Transverse colon (tissue), 4 donors: ENCODE data around the gene GPR61.

Experiments used
- CTCF ChIP-seq, 5 experiments: fragments of 200-600 bp in 3 of 5; fragments of 450-650 bp in 2 of 5; sonication (generic) in 3 of 5; IDR thresholded peaks; 1 replicate in 2 of 5; 2 replicates in 3 of 5; pipeline ENCODE4 v1.5.1; 2016 to 2017; ENCODE audit warnings: antibody characterized with exemption in 5 of 5, inconsistent platforms in 3 of 5, mild to moderate bottlenecking in 2 of 5, moderate library complexity in 1 of 5
- POLR2A ChIP-seq: fragments of 450-650 bp; IDR thresholded peaks from one replicate; pipeline ENCODE4 v1.6.1; 2016; ENCODE audit warnings: antibody characterized with exemption, mild to moderate bottlenecking, moderate library complexity
- POLR2AphosphoS5 ChIP-seq, 3 donors: sonication (generic); formaldehyde crosslinking; IDR thresholded peaks; one replicate each; pipeline ENCODE4 v1.6.1; 2016; ENCODE audit warnings: antibody characterized with exemption in 3 of 3

GRCh38 chr1:109559995-109560394, 20.3 kb downstream of the GPR61 start:
- no peak for TF ChIP-seq CTCF (IDR thresholded peaks at IDR 0.05)
- TF ChIP-seq POLR2A = no peak
- no peak for TF ChIP-seq POLR2AphosphoS5 (IDR thresholded peaks at IDR 0.05)
